HG03139 (cell line): ENCODE results near the gene HAL.

Source experiments
- ATAC-seq: cut with Tn5 transposase; IDR thresholded peaks from one replicate; pipeline ENCODE4 v1.9.1; 2021; ENCODE audit not compliant: unreplicated experiment

Gene HAL

GRCh38 chr12:95996034-95996658 is at the start of gene HAL:
HAL (minus strand) TSS chr12:95996344; CDS start chr12:95995910, 434 bp downstream.
- ATAC-seq: no peak

- ATAC-seq: no peak
These were observed 49.4 kb upstream of the HAL start for GRCh38 chr12:96045566-96045965.

- no peak for ATAC-seq
These were observed 48.8 kb upstream of the HAL start for GRCh38 chr12:96044943-96045290.

DNA sequence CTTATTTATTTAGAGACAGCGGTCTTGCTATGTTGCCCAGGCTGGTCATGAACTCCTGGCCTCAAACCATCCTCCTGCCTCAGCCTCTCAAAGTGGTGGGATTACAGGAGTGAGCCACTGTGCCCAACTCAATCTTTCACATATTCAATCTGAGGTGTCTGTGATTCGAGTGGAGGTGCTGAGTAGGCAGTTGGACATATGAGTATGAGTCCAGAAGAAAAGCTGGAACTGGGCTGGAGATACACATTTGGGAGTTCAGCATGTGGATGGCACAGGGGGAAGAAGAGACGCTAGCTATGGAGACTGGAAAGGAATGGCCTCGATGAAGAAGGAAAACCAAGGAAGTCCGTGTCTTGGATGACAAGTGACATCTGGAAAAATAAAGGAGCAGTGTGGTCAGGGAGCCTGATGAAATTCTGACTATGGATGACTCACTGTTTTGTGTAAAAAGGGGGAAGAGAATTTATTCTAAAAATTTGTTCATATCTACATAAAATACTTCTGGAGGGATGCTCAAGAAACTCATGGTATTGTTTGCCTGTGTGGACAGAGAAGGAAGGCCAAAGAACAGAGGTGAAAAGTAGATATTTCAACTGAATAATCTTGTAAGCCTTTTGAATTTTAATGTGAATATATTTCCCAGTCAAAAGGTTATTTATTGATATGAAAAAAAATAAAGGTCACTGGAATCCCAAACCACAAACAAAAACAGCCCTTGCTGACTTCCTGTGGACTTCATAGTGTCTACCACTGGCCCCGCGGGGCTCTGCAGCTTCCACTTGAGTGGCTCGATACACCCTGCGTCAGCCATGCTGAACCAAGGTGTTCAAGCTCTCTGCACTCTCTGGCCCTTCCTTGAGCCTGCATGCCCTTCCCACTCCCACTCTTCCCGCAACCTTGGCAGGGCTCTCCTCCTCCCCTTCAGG is 48.1 kb upstream of the HAL start:
- ATAC-seq: peak; percentile 52

GRCh38 chr12:96041181-96041580 is 45.0 kb upstream of the HAL start:
- no peak for ATAC-seq

- ATAC-seq: no peak
These were observed 44.4 kb upstream of the HAL start for GRCh38 chr12:96040305-96041133.

- no peak for ATAC-seq
These were observed 43.4 kb upstream of the HAL start for GRCh38 chr12:96039516-96039915.

DNA sequence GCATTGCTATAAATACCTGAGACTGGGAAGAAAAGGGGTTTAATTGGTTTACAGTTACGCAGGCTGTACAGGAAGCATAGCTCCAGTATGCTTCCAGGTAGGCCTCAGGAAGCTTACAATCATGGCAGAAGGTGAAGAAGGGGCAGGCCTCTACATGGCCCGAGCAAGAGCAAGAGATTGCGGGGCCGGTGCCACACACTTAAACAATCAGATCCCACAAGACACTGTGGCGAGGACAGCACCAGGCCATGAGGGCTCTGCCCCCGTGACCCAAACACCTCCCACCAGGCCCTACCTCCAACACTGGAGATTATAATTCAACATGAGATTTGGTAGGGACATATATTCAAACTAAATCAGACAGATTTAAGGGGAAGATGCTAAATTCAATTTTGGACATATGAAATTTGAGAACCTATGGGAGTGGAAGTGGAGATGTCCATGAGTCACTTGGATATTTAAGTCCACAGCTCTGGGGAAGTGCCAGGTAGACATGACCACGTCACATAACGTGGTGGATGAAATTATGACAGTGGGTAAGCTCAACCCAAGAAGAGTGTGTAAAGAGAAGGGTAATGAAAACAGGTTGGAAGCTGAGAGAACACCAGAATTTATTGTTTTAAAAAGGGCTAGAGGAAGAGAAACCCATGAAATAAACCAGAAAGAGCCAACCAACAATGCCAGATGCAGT is 40.8 kb upstream of the HAL start:
- no peak for ATAC-seq

DNA sequence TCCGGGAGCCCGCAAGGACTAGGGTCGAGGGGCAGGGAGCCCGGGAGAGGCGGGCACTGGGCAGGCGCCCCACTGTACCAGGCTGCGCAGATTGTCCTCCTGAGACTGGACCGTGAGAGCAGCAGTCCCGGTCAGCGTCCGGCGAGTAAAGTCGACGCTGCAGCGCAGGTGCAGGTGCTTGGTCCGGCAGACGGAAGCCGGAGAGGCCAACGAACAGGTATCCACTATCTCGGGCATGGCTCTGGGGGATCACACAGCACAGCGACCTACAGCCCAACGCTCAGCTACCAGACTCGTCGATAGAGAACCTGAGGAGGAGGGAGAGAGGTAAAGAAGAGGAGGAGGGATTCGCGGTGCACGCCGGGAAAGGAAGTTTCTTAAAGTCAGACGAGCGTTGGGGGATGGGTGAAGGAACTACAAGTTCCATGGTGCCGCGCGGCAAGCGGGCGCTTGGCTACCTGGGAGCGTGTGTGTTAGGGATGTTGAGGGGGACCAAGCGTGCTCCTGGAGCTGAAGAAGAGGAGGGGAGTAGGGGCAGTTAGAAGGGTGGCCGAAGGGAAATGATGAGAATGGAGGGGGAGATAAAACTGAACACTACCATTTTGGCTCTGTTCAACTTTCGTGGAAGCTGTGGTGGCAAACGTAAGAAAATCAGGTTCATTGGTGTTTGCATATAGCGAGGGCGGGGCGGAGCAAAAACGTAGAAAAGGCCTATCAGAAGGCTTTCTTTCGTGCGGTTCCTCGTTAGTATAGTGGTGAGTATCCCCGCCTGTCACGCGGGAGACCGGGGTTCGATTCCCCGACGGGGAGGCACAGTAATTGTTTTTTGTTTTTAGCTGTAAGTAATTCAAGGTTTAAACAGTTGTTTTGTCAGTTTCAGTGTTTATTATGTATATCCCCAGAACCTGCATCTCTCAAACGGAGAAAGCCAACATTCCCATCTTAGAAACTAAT is 39.4 kb upstream of the HAL start, which contains the start of gene LTA4H:
TSS of gene LTA4H (minus strand) at position 305 of the 954 bp plus-strand sequence. CDS start at position 237, 68 bp downstream.
- ATAC-seq: peak; percentile 87

GRCh38 chr12:96034621-96035282 is 38.6 kb upstream of the HAL start:
- ATAC-seq: peak; percentile 11

DNA sequence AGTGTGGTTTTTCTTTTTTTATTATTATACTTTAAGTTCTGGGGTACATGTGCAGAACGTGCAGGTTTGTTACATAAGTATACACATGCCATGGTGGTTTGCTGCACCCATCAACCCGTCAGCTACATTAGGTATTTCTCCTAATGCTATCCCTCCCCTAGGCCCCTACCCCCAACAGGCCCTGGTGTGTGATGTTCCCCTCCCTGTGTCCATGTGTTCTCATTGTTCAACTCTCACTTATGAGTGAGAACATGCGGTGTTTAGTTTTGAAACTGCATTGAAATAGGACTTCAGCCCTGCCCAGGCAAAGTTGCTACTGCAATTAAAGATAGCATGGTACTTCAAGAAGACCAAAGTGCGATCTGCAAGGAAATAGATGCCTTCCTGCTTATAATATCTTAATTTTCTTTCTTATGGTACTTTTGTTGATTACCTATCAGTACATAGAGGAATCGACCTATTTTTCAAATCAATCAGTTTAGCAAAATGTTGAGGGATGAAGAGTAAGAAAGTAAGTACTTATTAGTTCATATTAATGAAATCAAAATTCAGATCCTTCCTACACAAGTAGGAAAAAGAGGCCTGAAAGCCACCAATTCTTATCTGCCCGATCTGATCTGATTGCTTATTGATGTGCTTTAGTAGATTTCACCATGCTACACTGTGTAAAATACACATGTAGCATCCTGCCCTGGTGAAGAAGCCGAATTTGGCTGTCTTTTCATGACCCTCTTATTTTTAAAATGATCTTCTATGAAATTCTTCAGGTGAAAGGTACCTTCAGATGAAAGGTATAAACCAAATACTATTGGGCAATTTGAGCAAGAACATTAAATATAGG is 37.6 kb upstream of the HAL start:
- no peak for ATAC-seq

- ATAC-seq: no peak
These were observed 33.7 kb upstream of the HAL start for GRCh38 chr12:96029826-96030225.

- no peak for ATAC-seq
These were observed 32.4 kb upstream of the HAL start for GRCh38 chr12:96028538-96028937.

GRCh38 chr12:96026331-96026730 is 30.2 kb upstream of the HAL start:
- no peak for ATAC-seq

- no peak for ATAC-seq
These were observed 29.4 kb upstream of the HAL start for GRCh38 chr12:96025518-96025917.

DNA sequence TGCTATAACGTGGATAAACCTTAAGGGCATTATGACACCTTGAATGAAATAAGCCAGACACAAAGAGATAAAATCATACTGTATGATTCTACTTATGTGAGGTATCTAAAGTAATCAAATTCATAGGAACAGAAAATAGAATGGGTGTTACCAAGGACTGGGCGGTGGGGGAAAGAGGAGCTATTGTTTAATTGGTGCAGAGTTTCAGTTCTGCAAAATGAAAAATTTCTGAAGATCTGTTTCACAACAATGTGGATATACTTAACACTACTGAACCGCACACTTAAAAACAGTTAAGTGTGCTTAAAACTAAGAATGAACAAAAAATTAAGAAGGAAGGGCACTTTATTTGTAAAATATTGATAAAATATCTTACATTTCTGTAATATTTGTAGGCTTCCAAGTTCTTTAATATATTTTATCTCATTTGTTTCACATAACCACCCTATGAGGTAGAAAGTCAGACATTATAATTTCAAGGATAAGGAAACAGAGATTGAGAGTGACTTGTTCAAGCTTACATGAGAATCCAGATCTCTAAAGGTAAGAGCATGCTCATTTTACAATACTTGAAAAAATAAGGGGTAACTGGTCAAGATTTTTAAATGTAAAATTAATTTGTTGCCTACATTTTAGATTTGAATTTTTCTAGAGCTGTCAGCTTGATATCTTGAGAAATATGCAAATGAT is 24.3 kb upstream of the HAL start:
- peak; percentile 96 for ATAC-seq

GRCh38 chr12:96015672-96016071 is 19.5 kb upstream of the HAL start:
- ATAC-seq: no peak
